ENCODE data around the gene DHODH. TPM values are rescaled to one million over a fixed set of nuclear protein-coding genes. Genes with fewer than 3 reads are reported as not detected.

Gene DHODH
- total RNA-seq, 1 donor from 2014 or later, result 4.2 TPM

DNA sequence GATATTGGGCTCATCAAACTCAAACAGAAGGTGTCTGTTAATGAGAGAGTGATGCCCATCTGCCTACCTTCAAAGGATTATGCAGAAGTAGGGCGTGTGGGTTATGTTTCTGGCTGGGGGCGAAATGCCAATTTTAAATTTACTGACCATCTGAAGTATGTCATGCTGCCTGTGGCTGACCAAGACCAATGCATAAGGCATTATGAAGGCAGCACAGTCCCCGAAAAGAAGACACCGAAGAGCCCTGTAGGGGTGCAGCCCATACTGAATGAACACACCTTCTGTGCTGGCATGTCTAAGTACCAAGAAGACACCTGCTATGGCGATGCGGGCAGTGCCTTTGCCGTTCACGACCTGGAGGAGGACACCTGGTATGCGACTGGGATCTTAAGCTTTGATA, 51.9 kb downstream of the DHODH start:
- H3K4me3 ChIP-seq, result no peak overlapping the region
- H3K27ac ChIP-seq, result no peak overlapping the region
- TF ChIP-seq POLR2AphosphoS5 (IDR thresholded peaks at IDR 0.05; ENCODE audit: insufficient read depth in 1 of 2, low read depth in 1 of 2), result no peak
- TF ChIP-seq, protein P1, sequence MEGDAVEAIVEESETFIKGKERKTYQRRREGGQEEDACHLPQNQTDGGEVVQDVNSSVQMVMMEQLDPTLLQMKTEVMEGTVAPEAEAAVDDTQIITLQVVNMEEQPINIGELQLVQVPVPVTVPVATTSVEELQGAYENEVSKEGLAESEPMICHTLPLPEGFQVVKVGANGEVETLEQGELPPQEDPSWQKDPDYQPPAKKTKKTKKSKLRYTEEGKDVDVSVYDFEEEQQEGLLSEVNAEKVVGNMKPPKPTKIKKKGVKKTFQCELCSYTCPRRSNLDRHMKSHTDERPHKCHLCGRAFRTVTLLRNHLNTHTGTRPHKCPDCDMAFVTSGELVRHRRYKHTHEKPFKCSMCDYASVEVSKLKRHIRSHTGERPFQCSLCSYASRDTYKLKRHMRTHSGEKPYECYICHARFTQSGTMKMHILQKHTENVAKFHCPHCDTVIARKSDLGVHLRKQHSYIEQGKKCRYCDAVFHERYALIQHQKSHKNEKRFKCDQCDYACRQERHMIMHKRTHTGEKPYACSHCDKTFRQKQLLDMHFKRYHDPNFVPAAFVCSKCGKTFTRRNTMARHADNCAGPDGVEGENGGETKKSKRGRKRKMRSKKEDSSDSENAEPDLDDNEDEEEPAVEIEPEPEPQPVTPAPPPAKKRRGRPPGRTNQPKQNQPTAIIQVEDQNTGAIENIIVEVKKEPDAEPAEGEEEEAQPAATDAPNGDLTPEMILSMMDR (IDR thresholded peaks at IDR 0.05), result no peak
- TF ChIP-seq POLR2A (IDR thresholded peaks at IDR 0.05), result no peak
- H3K9me3 ChIP-seq, result no peaks in the 10 kb centered on the region
- no peaks in the 10 kb centered on the region for H3K4me1 ChIP-seq
- intact Hi-C loops (cut with DNase I), result no loop called here
- no peaks in the 10 kb centered on the region for H3K27me3 ChIP-seq
- no peak for DNase-seq (ENCODE audit: extremely low spot score in 2 of 2)
- H3K36me3 ChIP-seq, result no peaks in the 10 kb centered on the region

DNA sequence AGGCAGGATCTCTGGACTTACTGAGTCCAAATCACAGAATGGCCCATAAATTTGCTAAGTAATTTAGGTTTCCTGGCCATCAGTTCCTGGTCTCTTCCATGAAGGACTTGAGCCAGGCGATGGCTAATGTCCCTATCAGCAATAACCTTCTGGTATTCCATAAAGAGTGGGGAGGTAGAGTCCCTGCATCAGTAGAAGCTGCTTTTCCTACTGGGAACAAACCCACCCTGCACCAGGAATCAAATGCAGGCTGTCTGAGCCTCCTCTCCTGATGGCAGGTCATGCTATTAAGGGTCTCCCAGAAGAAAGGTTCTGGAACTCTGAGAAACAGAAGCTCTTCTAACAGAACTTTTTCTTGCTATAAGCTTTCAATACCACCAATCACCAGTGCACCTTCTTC, 53.0 kb downstream of the DHODH start:
- intact Hi-C loops (cut with DNase I), result no loop called here
- Histone ChIP-seq H3K4me3 (no peak overlapping the region), H3K36me3 (no peaks in the 10 kb centered on the region), H3K4me1 (no peaks in the 10 kb centered on the region), H3K27me3 (no peaks in the 10 kb centered on the region), H3K27ac (no peak overlapping the region), H3K9me3 (no peaks in the 10 kb centered on the region)
- TF ChIP-seq POLR2A (IDR thresholded peaks at IDR 0.05) (no peak), POLR2AphosphoS5 (IDR thresholded peaks at IDR 0.05; ENCODE audit: insufficient read depth in 1 of 2, low read depth in 1 of 2) (no peak)
- TF ChIP-seq, protein P1 (IDR thresholded peaks at IDR 0.05), result no peak
- no peak for DNase-seq (ENCODE audit: extremely low spot score in 2 of 2)

GRCh38 chr16:72064361-72064894, 55.9 kb downstream of the DHODH start:
- Histone ChIP-seq H3K4me3 (no peak overlapping the region), H3K9me3 (no peaks in the 10 kb centered on the region), H3K4me1 (no peaks in the 10 kb centered on the region), H3K27me3 (no peaks in the 10 kb centered on the region), H3K27ac (no peak overlapping the region), H3K36me3 (no peaks in the 10 kb centered on the region)
- no peak for DNase-seq (ENCODE audit: extremely low spot score in 2 of 2)
- TF ChIP-seq POLR2A (IDR thresholded peaks at IDR 0.05) (no peak), POLR2AphosphoS5 (IDR thresholded peaks at IDR 0.05; ENCODE audit: insufficient read depth in 1 of 2, low read depth in 1 of 2) (no peak)
- TF ChIP-seq, protein P1 (IDR thresholded peaks at IDR 0.05), result no peak
- intact Hi-C loops (cut with DNase I), result no loop called here

DNA sequence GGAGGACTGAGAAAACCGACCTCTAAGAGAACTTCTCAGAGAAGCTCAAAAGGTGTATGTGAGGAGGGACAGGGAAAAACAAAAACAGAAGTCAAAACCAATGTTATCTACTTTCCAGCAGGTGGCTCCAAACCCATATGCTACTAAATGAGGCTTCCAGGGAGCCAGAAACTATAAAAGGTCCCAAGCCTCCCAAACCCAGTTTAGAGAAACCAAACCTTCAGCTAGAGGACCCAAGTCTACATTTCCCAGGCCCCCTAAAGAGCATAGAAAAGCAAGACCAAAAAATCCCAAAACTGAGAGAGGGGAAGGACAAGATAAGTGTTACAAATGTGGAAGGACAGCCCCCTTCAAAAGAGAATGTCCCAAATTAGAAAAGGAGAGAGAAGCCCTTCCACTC, 58.2 kb downstream of the DHODH start:
- DNase-seq (ENCODE audit: extremely low spot score in 2 of 2), result no peak
- no peak overlapping the region for H3K4me3 ChIP-seq
- TF ChIP-seq POLR2A (IDR thresholded peaks at IDR 0.05), result no peak
- TF ChIP-seq, protein P1 (IDR thresholded peaks at IDR 0.05), result no peak
- no peak for TF ChIP-seq POLR2AphosphoS5 (IDR thresholded peaks at IDR 0.05; ENCODE audit: insufficient read depth in 1 of 2, low read depth in 1 of 2)
- no peaks in the 10 kb centered on the region for H3K4me1 ChIP-seq
- intact Hi-C loops (cut with DNase I), result no loop called here
- H3K27ac ChIP-seq, result no peak overlapping the region
- no peaks in the 10 kb centered on the region for H3K36me3 ChIP-seq
- no peaks in the 10 kb centered on the region for H3K9me3 ChIP-seq
- no peaks in the 10 kb centered on the region for H3K27me3 ChIP-seq

GRCh38 chr16:72068930-72069329, 60.4 kb downstream of the DHODH start:
- no peak for DNase-seq (ENCODE audit: extremely low spot score in 2 of 2)
- no peaks in the 10 kb centered on the region for H3K36me3 ChIP-seq
- intact Hi-C loops (cut with DNase I), result no loop called here
- no peaks in the 10 kb centered on the region for H3K9me3 ChIP-seq
- no peaks in the 10 kb centered on the region for H3K27me3 ChIP-seq
- no peaks in the 10 kb centered on the region for H3K4me1 ChIP-seq
- TF ChIP-seq POLR2A (IDR thresholded peaks at IDR 0.05) (no peak), POLR2AphosphoS5 (IDR thresholded peaks at IDR 0.05; ENCODE audit: insufficient read depth in 1 of 2, low read depth in 1 of 2) (no peak)
- TF ChIP-seq, protein P1 (IDR thresholded peaks at IDR 0.05), result no peak
- no peak overlapping the region for H3K4me3 ChIP-seq
- H3K27ac ChIP-seq, result no peak overlapping the region

All from vagina (tissue), 2 donors.